GM08714 (cell line): ENCODE measurements around the gene KIZ.

Source experiments
- H3K4me3 ChIP-seq: fragments of 200-500 bp; sonication (Bioruptor generic); 2 replicates; pipeline ENCODE4 v1.5.1; 2014; ENCODE audit warnings: mild to moderate bottlenecking, low read length, inconsistent platforms
- ZNF274 ChIP-seq: IDR thresholded peaks from 2 replicates; pipeline ENCODE4 v1.6.1; 2012; ENCODE audit warnings: mild to moderate bottlenecking, low read depth, low read length

KIZ gene

GRCh38 chr20:21257192-21257591 lies 131.3 kb downstream of the KIZ start:
- no peak for TF ChIP-seq ZNF274
- no peak overlapping the region for H3K4me3 ChIP-seq

- H3K4me3 ChIP-seq: no peak overlapping the region
- no peak for TF ChIP-seq ZNF274
Observed at GRCh38 chr20:21258411-21258810, 132.5 kb downstream of the KIZ start.

GRCh38 chr20:21259346-21259745 lies 133.5 kb downstream of the KIZ start:
- H3K4me3 ChIP-seq: no peak overlapping the region
- no peak for TF ChIP-seq ZNF274

- TF ChIP-seq ZNF274: no peak
- H3K4me3 ChIP-seq: no peak overlapping the region
Observed at GRCh38 chr20:21262812-21263211, 136.9 kb downstream of the KIZ start.

- H3K4me3 ChIP-seq: no peak overlapping the region
- no peak for TF ChIP-seq ZNF274
Observed at GRCh38 chr20:21265261-21266190, 139.6 kb downstream of the KIZ start.

GRCh38 chr20:21266191-21266536 lies 140.3 kb downstream of the KIZ start:
- TF ChIP-seq ZNF274: no peak
- H3K4me3 ChIP-seq: no peak overlapping the region

GRCh38 chr20:21269772-21270171 lies 143.9 kb downstream of the KIZ start:
- TF ChIP-seq ZNF274: no peak
- no peak overlapping the region for H3K4me3 ChIP-seq

GRCh38 chr20:21270806-21271205 lies 144.9 kb downstream of the KIZ start:
- no peak overlapping the region for H3K4me3 ChIP-seq
- no peak for TF ChIP-seq ZNF274

- no peak overlapping the region for H3K4me3 ChIP-seq
- TF ChIP-seq ZNF274: no peak
Observed at GRCh38 chr20:21272279-21272678, 146.4 kb downstream of the KIZ start.

- H3K4me3 ChIP-seq: no peak overlapping the region
- TF ChIP-seq ZNF274: no peak
Observed at GRCh38 chr20:21272679-21273078, 146.8 kb downstream of the KIZ start.

- no peak overlapping the region for H3K4me3 ChIP-seq
- no peak for TF ChIP-seq ZNF274
Observed at GRCh38 chr20:21273755-21274386, 148.0 kb downstream of the KIZ start.

- no peak overlapping the region for H3K4me3 ChIP-seq
- no peak for TF ChIP-seq ZNF274
Observed at GRCh38 chr20:21278829-21279228, 152.9 kb downstream of the KIZ start.

- no peak for TF ChIP-seq ZNF274
- no peak overlapping the region for H3K4me3 ChIP-seq
Observed at GRCh38 chr20:21279706-21280521, 154.0 kb downstream of the KIZ start.

GRCh38 chr20:21280522-21281016 lies 154.7 kb downstream of the KIZ start:
- no peak overlapping the region for H3K4me3 ChIP-seq
- no peak for TF ChIP-seq ZNF274
